Measurements from ENCODE around the gene GHRHR.
A peak's percentile ranks its signal among the peaks of the same experiment; 100 is the strongest.

The GHRHR gene

GRCh38 chr7:30929686-30930085 is 34.1 kb upstream of the GHRHR start:
- no peak for DNase-seq

- no peak for DNase-seq
Observed at GRCh38 chr7:30930621-30931020, 33.1 kb upstream of the GHRHR start.

GRCh38 chr7:30931161-30931928 is 32.4 kb upstream of the GHRHR start:
- no peak for DNase-seq

GRCh38 chr7:30931929-30932540 is 31.7 kb upstream of the GHRHR start:
- no peak for DNase-seq

- no peak for DNase-seq
Observed at GRCh38 chr7:30932562-30932961, 31.2 kb upstream of the GHRHR start.

- DNase-seq: no peak
Observed at GRCh38 chr7:30933124-30933974, 30.4 kb upstream of the GHRHR start.

- DNase-seq: no peak
Observed at GRCh38 chr7:30934225-30934624, 29.5 kb upstream of the GHRHR start.

GRCh38 chr7:30934732-30935568 is 28.8 kb upstream of the GHRHR start:
- no peak for DNase-seq

- no peak for DNase-seq
Observed at GRCh38 chr7:30935569-30935877, 28.2 kb upstream of the GHRHR start.

GRCh38 chr7:30936650-30937245 is 27.0 kb upstream of the GHRHR start:
- DNase-seq: no peak

GRCh38 chr7:30937416-30937815 is 26.3 kb upstream of the GHRHR start:
- DNase-seq: no peak

- peak; percentile 60 for DNase-seq
Observed at GRCh38 chr7:30938435-30939316, 25.1 kb upstream of the GHRHR start.

GRCh38 chr7:30941582-30942323 is 22.0 kb upstream of the GHRHR start:
- DNase-seq: no peak

- DNase-seq: no peak
Observed at GRCh38 chr7:30950197-30950596, 13.6 kb upstream of the GHRHR start.

- DNase-seq: no peak
Observed at GRCh38 chr7:30954914-30955313, 8.8 kb upstream of the GHRHR start.

GRCh38 chr7:30956704-30957103 is 7.0 kb upstream of the GHRHR start:
- DNase-seq: no peak

- DNase-seq: no peak
Observed at GRCh38 chr7:30965372-30965771, 1.6 kb downstream of the GHRHR start.

GRCh38 chr7:30965883-30966282 is 2.1 kb downstream of the GHRHR start:
- DNase-seq: no peak

GRCh38 chr7:30968294-30968693 is 4.5 kb downstream of the GHRHR start:
- DNase-seq: no peak

- no peak for DNase-seq
Observed at GRCh38 chr7:30968747-30969603, 5.2 kb downstream of the GHRHR start.
